ENCODE measurements around the gene GALNT6.

- TF ChIP-seq, protein P1, sequence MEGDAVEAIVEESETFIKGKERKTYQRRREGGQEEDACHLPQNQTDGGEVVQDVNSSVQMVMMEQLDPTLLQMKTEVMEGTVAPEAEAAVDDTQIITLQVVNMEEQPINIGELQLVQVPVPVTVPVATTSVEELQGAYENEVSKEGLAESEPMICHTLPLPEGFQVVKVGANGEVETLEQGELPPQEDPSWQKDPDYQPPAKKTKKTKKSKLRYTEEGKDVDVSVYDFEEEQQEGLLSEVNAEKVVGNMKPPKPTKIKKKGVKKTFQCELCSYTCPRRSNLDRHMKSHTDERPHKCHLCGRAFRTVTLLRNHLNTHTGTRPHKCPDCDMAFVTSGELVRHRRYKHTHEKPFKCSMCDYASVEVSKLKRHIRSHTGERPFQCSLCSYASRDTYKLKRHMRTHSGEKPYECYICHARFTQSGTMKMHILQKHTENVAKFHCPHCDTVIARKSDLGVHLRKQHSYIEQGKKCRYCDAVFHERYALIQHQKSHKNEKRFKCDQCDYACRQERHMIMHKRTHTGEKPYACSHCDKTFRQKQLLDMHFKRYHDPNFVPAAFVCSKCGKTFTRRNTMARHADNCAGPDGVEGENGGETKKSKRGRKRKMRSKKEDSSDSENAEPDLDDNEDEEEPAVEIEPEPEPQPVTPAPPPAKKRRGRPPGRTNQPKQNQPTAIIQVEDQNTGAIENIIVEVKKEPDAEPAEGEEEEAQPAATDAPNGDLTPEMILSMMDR (IDR thresholded peaks at IDR 0.05), result no peak
- TF ChIP-seq EZH2 (IDR thresholded peaks at IDR 0.05), result no peak
These were observed 79.8 kb downstream of the GALNT6 start for GRCh38 chr12:51311389-51311788.
